ENCODE measurements around the gene PUS10.
"Not testable (repeated sequence)": the region's sequence is repeated elsewhere in the genome, so short reads cannot be mapped to it uniquely, and the experiment has no call there.

The PUS10 gene

GRCh38 chr2:61015976-61016375 lies 2.1 kb downstream of the PUS10 start:
- H3K9me3 Mint-ChIP-seq, result peaks cover 2% of the 10 kb centered on the region
- H3K4me3 Mint-ChIP-seq, result peak overlapping the region; percentile 95 to 99 (median 99)
- peak overlapping the region in 2 of 3 experiments; percentile 99 for H3K27ac Mint-ChIP-seq
- H3K4me1 Mint-ChIP-seq, result peaks cover 18% of the 10 kb centered on the region
- peaks cover 13% of the 10 kb centered on the region for H3K36me3 Mint-ChIP-seq (ENCODE audit: low read depth)
- H3K27me3 Mint-ChIP-seq (ENCODE audit: low read depth), result no peaks in the 10 kb centered on the region
- no peak for TF ChIP-seq CTCF (IDR thresholded peaks at IDR 0.05; ENCODE audit: unreplicated experiment in 3 of 3)

GRCh38 chr2:61014763-61015162 lies 3.3 kb downstream of the PUS10 start:
- TF ChIP-seq CTCF (IDR thresholded peaks at IDR 0.05; ENCODE audit: unreplicated experiment in 3 of 3), result no peak
- Mint-ChIP-seq H3K27me3 (ENCODE audit: low read depth) (no peaks in the 10 kb centered on the region), H3K9me3 (no peaks in the 10 kb centered on the region), H3K4me1 (peaks cover 17% of the 10 kb centered on the region), H3K4me3 (peak overlapping the region; percentile 41 to 95 (median 67)), H3K36me3 (ENCODE audit: low read depth) (peaks cover 2% of the 10 kb centered on the region), H3K27ac (peak overlapping the region in 1 of 3 experiments; percentile 40)

- Mint-ChIP-seq H3K27me3 (ENCODE audit: low read depth) (no peaks in the 10 kb centered on the region), H3K4me1 (peaks cover 5% of the 10 kb centered on the region), H3K4me3 (no peak overlapping the region), H3K9me3 (no peaks in the 10 kb centered on the region), H3K36me3 (ENCODE audit: low read depth) (no peaks in the 10 kb centered on the region), H3K27ac (no peak overlapping the region)
- TF ChIP-seq CTCF (IDR thresholded peaks at IDR 0.05; ENCODE audit: unreplicated experiment in 3 of 3), result no peak
Measured at GRCh38 chr2:61013382-61013781, 4.7 kb downstream of the PUS10 start.

GRCh38 chr2:61012303-61012702 lies 5.8 kb downstream of the PUS10 start:
- H3K4me3 Mint-ChIP-seq; H3K27ac Mint-ChIP-seq; H3K9me3 Mint-ChIP-seq; H3K4me1 Mint-ChIP-seq; H3K27me3 Mint-ChIP-seq (ENCODE audit: low read depth); H3K36me3 Mint-ChIP-seq (ENCODE audit: low read depth): not testable (repeated sequence)

- H3K4me1 Mint-ChIP-seq, result no peaks in the 10 kb centered on the region
- TF ChIP-seq CTCF (IDR thresholded peaks at IDR 0.05; ENCODE audit: unreplicated experiment in 3 of 3), result no peak
- no peak overlapping the region for H3K27ac Mint-ChIP-seq
- no peaks in the 10 kb centered on the region for H3K36me3 Mint-ChIP-seq (ENCODE audit: low read depth)
- H3K4me3 Mint-ChIP-seq, result no peak overlapping the region
- H3K27me3 Mint-ChIP-seq (ENCODE audit: low read depth), result no peaks in the 10 kb centered on the region
- no peaks in the 10 kb centered on the region for H3K9me3 Mint-ChIP-seq
Measured at GRCh38 chr2:61011678-61012077, 6.4 kb downstream of the PUS10 start.

GRCh38 chr2:61009355-61009754 lies 8.7 kb downstream of the PUS10 start:
- H3K4me1 Mint-ChIP-seq, result no peaks in the 10 kb centered on the region
- H3K4me3 Mint-ChIP-seq, result no peak overlapping the region
- H3K27ac Mint-ChIP-seq, result no peak overlapping the region
- H3K27me3 Mint-ChIP-seq (ENCODE audit: low read depth), result no peaks in the 10 kb centered on the region
- no peaks in the 10 kb centered on the region for H3K36me3 Mint-ChIP-seq (ENCODE audit: low read depth)
- H3K9me3 Mint-ChIP-seq, result no peaks in the 10 kb centered on the region
- no peak for TF ChIP-seq CTCF (IDR thresholded peaks at IDR 0.05; ENCODE audit: unreplicated experiment in 3 of 3)
